GM21786 (cell line): ENCODE results near the gene PPP1R17.

Source experiments
- ATAC-seq: cut with Tn5 transposase; IDR thresholded peaks from one replicate; pipeline ENCODE4 v1.9.1; 2021; ENCODE audit not compliant: unreplicated experiment

The PPP1R17 gene

DNA sequence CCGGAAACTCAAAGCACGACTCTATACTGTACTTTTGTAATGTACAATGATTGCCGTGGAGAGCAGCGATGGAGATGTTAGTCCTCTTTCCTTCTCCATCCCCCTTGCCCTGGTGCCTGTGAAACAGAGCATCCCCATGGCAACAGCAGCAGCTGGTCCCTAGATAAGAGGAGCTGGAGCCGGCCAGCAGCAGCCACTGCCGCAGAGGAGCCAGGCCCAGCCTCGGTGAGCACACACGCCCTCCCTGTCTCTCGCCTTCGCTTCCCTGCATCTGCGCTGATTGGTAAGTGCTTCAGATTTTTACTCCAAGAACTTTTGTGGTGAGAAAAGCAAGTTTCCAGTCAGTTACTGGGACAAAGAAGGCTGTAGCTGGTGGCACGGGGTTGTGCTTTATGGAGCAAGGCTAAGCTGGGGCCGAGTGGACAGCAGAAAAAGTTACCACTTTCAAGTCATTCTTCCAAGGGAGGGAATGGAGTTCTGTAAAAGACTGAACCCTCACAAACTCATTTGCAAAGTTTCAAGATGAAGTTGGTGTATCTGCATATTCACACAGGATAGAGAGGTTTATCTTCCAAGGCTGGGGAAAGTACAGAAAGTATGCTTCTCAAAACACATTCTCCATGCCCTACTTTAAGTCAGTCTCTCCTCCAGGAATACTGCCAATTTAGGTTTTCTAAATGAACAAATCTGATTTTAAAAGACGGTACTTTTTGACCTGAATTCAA lies at the start of gene PPP1R17:
Gene PPP1R17, plus strand, starts transcription at position 192 of the 725 bp plus-strand sequence. CDS start 5,227 bp downstream, outside the sequence.
- no peak for ATAC-seq

DNA sequence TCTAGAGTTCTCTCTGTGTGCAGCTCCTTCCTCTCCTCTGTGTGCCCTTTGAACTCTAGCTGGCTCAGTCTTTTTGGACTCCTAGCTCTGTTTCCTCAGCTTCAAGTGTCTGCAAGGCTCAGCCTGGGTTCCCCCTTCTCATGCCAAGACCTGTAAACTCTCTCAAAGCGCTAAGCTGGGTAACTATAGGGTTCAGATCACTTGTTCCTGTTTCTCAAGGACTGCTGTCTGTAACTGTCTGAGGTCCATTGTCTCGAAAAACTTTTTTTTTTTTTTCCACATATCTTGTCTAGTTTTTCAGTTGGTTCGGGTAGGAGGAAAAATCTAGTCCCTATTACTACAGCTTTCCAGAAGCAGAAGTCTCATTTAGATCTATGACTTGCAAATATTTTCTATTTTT lies 46.6 kb upstream of the PPP1R17 start:
- no peak for ATAC-seq

GRCh38 chr7:31642681-31643115 lies 44.3 kb upstream of the PPP1R17 start:
- no peak for ATAC-seq

- no peak for ATAC-seq
These were observed 40.1 kb upstream of the PPP1R17 start for GRCh38 chr7:31646942-31647341.

DNA sequence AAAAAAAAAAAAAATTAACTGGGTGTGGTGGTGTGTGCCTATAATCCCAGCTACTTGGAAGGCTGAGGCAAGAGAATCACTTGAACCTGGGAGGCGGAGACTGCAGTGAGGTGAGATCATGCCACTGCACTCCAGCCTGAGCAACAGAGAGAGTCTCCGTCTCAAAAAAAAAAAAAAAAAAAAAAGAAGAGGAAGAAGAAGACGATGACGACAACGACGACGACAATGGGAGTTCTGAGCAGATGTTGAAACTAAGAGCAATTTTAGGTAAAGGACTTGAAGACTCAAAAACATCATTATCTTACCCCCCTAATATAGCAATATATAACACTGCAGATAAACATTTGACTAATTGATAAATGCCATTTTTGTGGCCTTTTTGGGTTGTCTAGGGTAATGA lies 39.5 kb upstream of the PPP1R17 start:
- no peak for ATAC-seq

GRCh38 chr7:31648288-31648687 lies 38.7 kb upstream of the PPP1R17 start:
- ATAC-seq, result no peak

GRCh38 chr7:31648880-31649279 lies 38.1 kb upstream of the PPP1R17 start:
- no peak for ATAC-seq

GRCh38 chr7:31651234-31652062 lies 35.6 kb upstream of the PPP1R17 start:
- no peak for ATAC-seq

DNA sequence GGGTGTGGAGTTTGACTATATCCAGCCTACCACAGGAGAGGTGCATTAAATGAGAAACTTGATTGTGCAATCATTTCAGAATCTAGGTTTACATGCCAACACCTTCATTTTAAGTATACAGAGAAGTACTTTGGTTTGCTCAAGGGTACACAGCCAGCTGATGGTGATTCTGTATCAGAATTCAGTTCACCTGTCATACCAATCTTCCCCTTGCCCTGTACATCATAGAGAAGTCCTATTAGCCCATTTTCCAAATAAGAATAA lies 35.0 kb upstream of the PPP1R17 start:
- ATAC-seq, result no peak

- ATAC-seq, result no peak
These were observed 23.9 kb upstream of the PPP1R17 start for GRCh38 chr7:31663072-31663471.

DNA sequence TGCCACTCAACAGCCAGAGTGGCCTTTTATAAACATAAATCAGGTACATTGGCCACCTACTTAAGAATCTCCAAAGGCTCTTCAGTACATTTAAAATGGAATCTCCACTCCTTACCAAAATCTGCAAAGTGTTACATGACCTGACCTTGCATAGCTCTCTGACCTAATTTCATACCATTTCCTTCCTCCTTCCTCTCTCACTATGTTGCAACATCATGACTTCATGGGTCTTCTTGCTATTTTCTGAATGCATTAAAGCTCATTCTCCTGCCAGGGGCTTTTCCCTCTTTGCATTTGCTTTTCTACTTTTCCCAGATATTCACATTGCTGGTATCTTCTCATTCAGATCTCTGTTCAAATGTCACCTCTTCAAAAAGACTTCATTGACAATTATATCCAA lies 22.1 kb upstream of the PPP1R17 start:
- ATAC-seq, result no peak

- ATAC-seq, result no peak
These were observed 21.5 kb upstream of the PPP1R17 start for GRCh38 chr7:31665546-31665945.

GRCh38 chr7:31669461-31669860 lies 17.6 kb upstream of the PPP1R17 start:
- ATAC-seq, result no peak

DNA sequence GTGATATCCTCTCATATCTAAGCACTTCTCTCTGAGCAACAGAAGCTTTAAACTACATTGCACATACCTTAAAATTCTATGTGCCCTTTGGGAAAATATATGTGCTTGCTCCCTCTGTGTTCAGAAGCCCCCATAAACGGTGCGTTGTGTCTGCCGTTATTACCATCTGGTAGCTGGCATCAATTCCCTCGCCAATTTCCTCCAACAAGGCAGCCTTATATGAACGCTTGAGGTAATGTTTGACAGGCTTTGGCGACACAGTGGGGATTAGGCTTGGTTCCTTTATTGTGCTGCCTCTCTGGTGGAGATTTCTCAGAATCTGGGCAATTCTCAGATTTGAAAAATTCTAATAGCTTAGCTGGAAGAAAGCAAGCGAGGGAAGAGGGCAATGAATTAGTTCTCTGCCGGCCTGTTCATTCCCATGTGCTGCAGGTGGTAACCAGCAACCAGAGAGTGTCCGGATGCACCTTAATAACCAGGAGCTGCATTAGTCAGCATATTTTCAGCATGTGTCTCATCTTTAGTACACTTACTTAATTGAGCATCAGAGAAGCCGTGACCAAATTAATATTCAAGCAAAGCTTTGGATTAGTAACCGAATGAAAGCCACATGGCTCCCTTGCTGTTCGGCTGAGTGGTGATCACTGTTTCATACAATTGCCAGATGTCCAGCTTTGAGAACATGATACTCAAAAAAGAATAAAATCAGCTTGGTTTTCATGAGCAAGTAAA lies 7.3 kb upstream of the PPP1R17 start:
- ATAC-seq, result no peak

- ATAC-seq, result no peak
These were observed 3.4 kb upstream of the PPP1R17 start for GRCh38 chr7:31683445-31684225.

GRCh38 chr7:31688372-31688771 lies 1.4 kb downstream of the PPP1R17 start:
- peak; percentile 95 for ATAC-seq

DNA sequence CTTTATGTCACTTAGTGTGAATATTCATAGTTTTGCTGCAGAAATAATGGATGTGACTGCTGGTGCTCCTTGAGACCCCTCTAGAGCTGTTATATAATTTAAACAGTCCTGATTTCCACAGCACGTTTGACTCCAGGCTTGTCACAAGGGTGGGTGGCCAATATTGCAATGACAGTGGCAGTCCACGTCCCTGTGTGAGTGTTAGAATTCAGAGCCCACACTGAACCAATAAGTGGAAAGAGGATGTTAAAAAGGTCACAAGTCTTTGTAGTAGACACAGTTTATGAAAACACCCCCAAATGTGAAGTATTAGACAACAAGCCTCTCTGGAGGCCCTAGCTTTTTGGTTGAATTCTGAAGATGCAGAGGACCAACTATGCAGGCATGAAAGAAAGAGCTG lies 2.0 kb downstream of the PPP1R17 start:
- ATAC-seq, result no peak

- no peak for ATAC-seq
These were observed 3.9 kb downstream of the PPP1R17 start for GRCh38 chr7:31690935-31691334.

DNA sequence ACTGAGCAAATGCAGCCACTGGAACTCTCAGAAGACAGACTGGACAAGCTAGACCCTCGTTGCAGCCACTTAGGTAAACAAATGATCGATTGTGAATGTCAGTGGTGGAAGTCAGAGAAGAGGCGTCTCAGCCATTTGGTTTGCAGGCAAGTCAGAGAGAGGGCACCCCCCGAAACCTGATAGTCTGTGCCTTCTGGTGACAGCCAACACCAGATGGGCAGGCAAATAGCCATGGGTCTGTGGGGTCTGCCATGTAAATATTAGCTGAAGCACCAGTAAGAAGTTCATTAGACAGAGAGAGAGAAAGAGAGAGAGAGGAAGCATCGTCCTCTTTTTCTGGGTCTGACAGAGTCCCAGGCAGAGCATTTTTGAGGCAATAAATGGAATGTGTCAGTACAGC lies 5.4 kb downstream of the PPP1R17 start:
- ATAC-seq, result no peak

GRCh38 chr7:31692871-31693270 lies 5.9 kb downstream of the PPP1R17 start:
- ATAC-seq, result no peak
